Activated T-cell treated with anti-CD3 and anti-CD28 coated beads, Interleukin-2, amount 50 U/mL, for 24 hours (primary cell): Measurements from ENCODE around the gene F2.

Experiments used
- DNase-seq: peaks from one replicate; pipeline ENCODE4 v3.0.0-alpha.2; 2020
- H3K27ac Mint-ChIP-seq: 2 replicates; pipeline ENCODE4 v1.8.0; 2020; ENCODE audit warnings: mild to moderate bottlenecking, mixed read lengths
- H3K27me3 Mint-ChIP-seq: 2 replicates; pipeline ENCODE4 v1.8.0; 2020; ENCODE audit warnings: mixed read lengths
- H3K36me3 Mint-ChIP-seq: 2 replicates; pipeline ENCODE4 v1.8.0; 2020; ENCODE audit warnings: low read depth, mixed read lengths
- H3K4me1 Mint-ChIP-seq: 2 replicates; pipeline ENCODE4 v1.8.0; 2020; ENCODE audit warnings: low read depth, mixed read lengths
- H3K4me3 Mint-ChIP-seq: 2 replicates; pipeline ENCODE4 v1.8.0; 2020; ENCODE audit warnings: mild to moderate bottlenecking, moderate library complexity, mixed read lengths
- H3K9me3 Mint-ChIP-seq: 2 replicates; pipeline ENCODE4 v1.8.0; 2020; ENCODE audit warnings: mixed read lengths

Gene F2

DNA sequence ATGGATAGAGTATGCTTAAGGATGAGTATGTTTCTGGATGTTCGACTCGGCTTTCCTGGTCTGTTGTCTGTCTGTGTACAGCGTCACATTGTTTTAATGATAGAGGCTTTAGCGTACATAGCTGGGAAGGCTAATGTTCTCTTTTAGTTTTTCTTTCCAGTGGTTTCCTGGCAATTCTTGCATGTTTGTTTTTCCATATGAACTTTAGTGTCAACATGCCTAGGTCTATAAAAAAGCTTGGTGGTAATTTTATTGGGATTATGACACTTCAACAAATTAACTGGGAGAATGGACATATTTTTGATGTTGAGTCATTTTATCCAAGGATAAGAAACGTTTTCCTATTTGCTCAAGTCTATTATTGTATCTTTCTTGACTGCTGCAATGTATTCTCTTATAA, 17.6 kb downstream of the F2 start:
- DNase-seq, result no peak
- no peaks in the 10 kb centered on the region for H3K4me1 Mint-ChIP-seq
- no peaks in the 10 kb centered on the region for H3K27me3 Mint-ChIP-seq

DNA sequence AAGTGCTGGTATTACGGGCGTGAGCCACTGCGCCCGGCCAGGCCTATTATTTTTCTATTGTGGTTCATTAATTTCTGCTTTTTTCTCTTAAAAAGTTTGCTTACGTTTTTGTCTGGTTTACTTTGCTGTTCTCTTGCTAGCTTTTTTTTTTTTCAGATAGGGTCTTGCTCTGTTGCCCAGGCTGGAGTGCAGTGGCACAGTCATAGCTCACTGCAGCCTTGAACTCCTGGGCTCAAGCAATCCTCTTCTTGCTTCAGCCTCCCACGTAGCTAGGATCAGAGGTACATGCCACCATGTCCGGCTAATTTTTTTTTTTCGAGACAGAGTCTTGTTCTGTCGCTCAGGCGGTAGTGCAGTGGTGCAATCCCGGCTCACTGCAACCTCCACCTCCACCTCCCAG, 18.7 kb downstream of the F2 start:
- Mint-ChIP-seq H3K9me3 (no peaks in the 10 kb centered on the region), H3K4me3 (no peak overlapping the region)

More for the DNA sequence above, 17.6 kb downstream of the F2 start:
- no peak overlapping the region for H3K27ac Mint-ChIP-seq
- peaks cover 10% of the 10 kb centered on the region for H3K36me3 Mint-ChIP-seq
- no peak overlapping the region for H3K4me3 Mint-ChIP-seq
- H3K9me3 Mint-ChIP-seq, result no peaks in the 10 kb centered on the region

DNA sequence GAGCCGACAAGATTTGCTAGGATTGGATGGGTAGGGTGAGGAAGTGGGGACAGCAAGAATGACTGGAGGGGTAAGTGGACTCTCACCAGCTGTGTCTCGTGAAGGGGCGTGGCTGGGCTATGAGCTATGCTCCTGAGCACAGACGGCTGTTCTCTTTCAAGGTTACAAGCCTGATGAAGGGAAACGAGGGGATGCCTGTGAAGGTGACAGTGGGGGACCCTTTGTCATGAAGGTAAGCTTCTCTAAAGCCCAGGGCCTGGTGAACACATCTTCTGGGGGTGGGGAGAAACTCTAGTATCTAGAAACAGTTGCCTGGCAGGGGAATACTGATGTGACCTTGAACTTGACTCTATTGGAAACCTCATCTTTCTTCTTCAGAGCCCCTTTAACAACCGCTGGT, 19.9 kb downstream of the F2 start:
- Mint-ChIP-seq H3K27me3 (no peaks in the 10 kb centered on the region), H3K27ac (no peak overlapping the region), H3K36me3 (peaks cover 33% of the 10 kb centered on the region), H3K4me3 (no peak overlapping the region), H3K4me1 (no peaks in the 10 kb centered on the region), H3K9me3 (no peaks in the 10 kb centered on the region)
- peak; percentile 12 for DNase-seq

More for the DNA sequence above, 18.7 kb downstream of the F2 start:
- Mint-ChIP-seq H3K27ac (no peak overlapping the region), H3K27me3 (no peaks in the 10 kb centered on the region), H3K36me3 (peaks cover 21% of the 10 kb centered on the region), H3K4me1 (no peaks in the 10 kb centered on the region)
- no peak for DNase-seq

DNA sequence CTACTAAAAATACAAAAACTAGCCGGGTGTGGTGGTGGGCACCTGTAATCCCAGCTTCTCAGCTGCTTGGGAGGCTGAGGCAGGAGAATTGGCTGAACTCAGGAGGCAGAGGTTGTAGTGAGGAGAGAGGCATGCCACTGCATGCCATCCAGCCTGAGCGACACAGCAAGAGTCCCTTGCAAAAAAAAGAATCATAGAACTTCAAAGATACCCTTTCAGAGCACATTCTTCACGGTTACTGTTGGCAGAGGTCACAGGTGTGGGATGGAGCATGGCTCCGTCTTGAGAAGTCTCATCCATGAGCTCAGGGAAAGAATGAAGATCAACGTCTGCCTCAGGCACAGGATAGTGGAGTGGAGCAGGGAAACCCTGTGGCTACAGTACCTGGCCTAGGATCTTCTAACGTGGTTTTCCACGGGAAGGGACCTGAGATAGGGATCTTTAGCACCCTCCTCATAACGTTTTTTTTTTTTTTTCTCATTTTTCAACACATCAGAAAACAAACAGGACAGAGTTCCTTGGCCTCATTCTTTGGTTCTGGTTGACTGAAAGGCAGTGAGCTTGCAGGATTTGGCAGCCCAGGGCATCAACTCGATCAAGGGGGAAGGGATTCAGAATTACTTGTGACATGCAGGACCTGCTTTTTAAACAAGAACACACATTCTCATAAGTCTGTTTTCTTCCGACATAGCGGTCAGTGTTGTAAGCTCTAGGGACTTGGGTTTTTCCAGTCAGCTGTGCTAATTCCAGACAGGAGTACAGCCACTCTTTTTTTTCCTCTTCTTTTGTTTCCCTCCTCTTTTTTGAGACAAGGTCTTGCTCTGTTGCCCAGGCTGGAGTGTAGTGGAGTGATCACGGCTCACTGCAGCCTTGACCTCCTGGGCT, 22.8 kb downstream of the F2 start:
- Mint-ChIP-seq H3K36me3 (peaks cover 62% of the 10 kb centered on the region), H3K9me3 (no peaks in the 10 kb centered on the region), H3K27me3 (no peaks in the 10 kb centered on the region), H3K4me1 (no peaks in the 10 kb centered on the region), H3K27ac (peak overlapping the region; percentile 41), H3K4me3 (no peak overlapping the region)
- DNase-seq, result no peak

DNA sequence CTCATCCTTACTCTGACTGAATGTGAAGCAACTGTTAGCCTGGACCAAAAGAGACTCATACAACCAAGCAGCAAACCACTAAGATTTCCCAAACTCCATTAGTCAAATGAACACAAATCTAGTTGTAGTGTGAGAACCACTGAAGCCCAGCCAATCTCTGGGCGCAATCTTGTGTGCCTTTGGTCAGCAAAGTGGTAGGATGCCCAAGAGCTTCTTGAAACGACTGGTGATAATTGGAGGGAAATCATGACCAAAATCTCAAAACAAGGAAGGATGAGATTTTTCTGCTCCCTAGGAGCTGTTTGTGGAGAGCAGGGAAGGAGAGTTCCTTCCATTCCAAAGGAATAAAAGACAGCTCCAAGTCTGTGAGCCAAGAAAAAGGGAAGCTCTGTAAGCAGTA, 24.0 kb downstream of the F2 start:
- no peak for DNase-seq
- H3K27ac Mint-ChIP-seq, result peak overlapping the region; percentile 24
- peaks cover 73% of the 10 kb centered on the region for H3K36me3 Mint-ChIP-seq
- H3K4me3 Mint-ChIP-seq, result no peak overlapping the region
- no peaks in the 10 kb centered on the region for H3K4me1 Mint-ChIP-seq
- H3K27me3 Mint-ChIP-seq, result no peaks in the 10 kb centered on the region
- no peaks in the 10 kb centered on the region for H3K9me3 Mint-ChIP-seq

DNA sequence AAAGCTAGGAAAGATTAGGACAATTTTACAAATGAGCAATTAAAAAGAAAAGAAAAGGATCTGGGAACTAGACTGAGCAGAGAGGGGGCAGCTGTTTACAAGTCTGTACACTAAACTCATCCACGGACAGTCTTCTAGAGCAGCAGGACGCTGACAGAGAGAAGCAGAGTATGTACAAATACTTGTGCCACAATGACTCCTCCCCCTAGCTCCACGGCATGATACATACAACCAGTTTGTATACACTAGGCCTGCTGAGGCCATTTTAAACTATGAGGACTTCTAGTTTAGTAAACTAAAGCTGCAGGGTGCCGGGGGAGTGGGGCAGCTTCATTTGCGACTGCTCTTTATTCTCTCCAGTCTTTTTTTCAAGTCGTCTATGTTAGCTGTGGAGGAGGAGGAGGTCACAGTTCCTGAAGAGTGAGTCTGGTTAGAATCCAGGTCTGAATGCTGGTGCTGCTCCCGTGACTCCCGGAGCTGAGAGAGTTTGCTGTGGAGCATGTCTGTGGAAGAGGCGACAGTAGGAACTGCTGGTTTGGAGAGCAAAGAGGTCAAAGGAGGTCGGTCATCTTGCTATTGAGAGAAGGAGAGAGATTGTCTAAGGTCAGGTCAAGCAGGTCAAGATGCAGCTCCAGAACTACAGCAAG, 24.8 kb downstream of the F2 start:
- Mint-ChIP-seq H3K4me3 (no peak overlapping the region), H3K27ac (no peak overlapping the region), H3K27me3 (no peaks in the 10 kb centered on the region), H3K9me3 (no peaks in the 10 kb centered on the region), H3K36me3 (peaks cover 78% of the 10 kb centered on the region), H3K4me1 (no peaks in the 10 kb centered on the region)
- DNase-seq, result no peak

DNA sequence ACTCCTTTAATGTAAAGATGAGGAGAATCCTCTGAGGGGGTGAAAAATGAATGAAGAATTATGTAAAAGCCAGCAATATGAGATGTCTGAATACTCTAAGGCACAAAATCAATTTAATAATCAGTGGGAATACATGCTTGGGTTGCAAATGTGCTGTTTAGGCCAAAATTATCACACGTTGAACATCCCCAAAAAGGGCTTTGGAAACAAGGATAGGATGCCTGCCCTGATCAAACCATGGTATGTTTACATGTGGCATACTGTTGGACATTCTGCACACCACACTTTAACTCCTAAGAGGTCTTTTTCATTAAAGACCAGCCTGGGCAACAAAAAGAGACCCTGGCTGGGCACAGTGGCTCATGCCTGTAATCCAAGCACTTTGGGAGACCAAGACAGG, 26.3 kb downstream of the F2 start:
- Mint-ChIP-seq H3K27ac (no peak overlapping the region), H3K27me3 (no peaks in the 10 kb centered on the region), H3K9me3 (no peaks in the 10 kb centered on the region), H3K4me3 (no peak overlapping the region), H3K36me3 (peaks cover 90% of the 10 kb centered on the region), H3K4me1 (no peaks in the 10 kb centered on the region)
- DNase-seq, result no peak

DNA sequence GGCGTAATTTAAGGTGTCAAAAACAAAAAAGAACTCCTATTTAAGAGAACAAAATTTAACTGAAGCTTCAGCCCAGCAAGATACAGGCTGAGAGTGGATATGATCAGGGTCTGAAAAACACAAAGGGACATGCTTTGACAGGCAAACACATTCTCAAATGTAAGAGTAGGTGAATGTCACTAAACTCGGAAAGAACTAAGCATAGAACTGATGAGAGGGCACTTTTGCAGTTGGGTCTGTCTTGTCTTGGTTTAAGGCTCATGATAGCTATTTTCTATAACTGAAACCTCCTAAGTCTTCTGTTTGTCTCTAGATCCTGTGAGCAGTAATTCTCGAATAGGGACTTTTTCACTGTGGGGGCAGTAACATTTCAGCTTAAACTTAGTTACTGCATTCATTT, 27.0 kb downstream of the F2 start:
- Mint-ChIP-seq H3K9me3 (no peaks in the 10 kb centered on the region), H3K27ac (no peak overlapping the region), H3K36me3 (peaks cover 96% of the 10 kb centered on the region), H3K27me3 (no peaks in the 10 kb centered on the region), H3K4me3 (no peak overlapping the region), H3K4me1 (no peaks in the 10 kb centered on the region)
- DNase-seq, result no peak

DNA sequence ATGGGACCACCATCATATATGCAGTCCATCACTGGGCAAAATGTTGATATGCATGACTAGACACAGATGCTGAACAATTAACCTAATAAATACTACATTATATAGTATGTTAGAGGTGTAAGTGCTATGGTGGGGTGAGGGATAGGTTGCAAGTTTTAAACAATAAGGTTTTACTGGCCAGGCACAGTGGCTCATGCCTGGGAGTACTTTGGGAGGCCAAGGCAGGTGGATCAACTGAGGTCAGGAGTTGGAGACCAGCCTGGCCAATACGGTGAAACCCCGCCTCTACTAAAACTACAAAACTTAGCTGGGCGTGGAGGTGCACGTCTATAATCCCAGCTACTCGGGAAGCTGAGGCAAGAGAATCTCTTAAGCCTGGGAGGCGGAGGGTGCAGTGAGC, 28.1 kb downstream of the F2 start:
- no peaks in the 10 kb centered on the region for H3K27me3 Mint-ChIP-seq
- H3K4me1 Mint-ChIP-seq, result no peaks in the 10 kb centered on the region

DNA sequence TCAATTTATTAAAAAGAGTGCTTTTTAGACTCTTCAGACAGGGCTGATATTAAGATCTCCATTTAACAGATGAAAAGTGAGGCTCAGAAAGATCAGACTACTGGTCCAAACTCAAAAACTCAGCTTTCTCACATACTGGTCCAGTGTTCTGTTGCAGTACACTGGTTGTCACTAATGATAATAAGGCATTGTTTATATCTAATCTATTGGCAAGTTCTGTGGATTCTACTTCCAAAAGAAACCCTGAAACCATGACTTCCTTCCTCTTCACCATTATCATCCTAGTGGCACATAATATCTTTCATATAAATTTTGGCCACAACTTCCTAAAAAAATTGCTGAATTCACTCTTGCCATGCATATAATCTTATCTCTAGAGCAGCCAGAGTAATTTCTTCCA, 36.9 kb downstream of the F2 start:
- Mint-ChIP-seq H3K27me3 (no peaks in the 10 kb centered on the region), H3K27ac (peak overlapping the region; percentile 41), H3K36me3 (peaks cover 87% of the 10 kb centered on the region), H3K4me1 (no peaks in the 10 kb centered on the region), H3K4me3 (no peak overlapping the region), H3K9me3 (no peaks in the 10 kb centered on the region)
- no peak for DNase-seq

More for the DNA sequence above, 28.1 kb downstream of the F2 start:
- DNase-seq, result no peak
- peaks cover 94% of the 10 kb centered on the region for H3K36me3 Mint-ChIP-seq
- no peaks in the 10 kb centered on the region for H3K9me3 Mint-ChIP-seq
- H3K27ac Mint-ChIP-seq, result no peak overlapping the region
- H3K4me3 Mint-ChIP-seq, result no peak overlapping the region

DNA sequence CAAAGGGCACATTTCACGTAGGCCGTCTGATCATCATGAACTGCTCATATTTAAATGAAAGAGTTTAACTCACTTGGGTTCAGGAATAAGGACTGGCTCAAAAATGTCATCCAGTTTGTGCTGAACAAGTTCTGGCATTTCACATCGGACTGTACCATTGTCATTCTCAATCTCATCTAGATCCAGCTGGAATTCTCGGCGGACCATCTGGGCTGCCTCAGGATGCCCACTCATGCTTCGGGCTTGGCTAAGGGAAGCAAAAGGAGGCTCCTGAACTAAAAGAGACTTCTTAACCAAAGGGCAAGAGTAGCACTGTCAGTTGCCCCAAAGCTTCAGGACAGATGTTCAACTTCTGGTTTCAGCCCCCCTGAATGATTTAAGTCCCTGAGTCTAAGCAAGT, 40.2 kb downstream of the F2 start:
- Mint-ChIP-seq H3K9me3 (no peaks in the 10 kb centered on the region), H3K4me1 (no peaks in the 10 kb centered on the region), H3K27me3 (no peaks in the 10 kb centered on the region), H3K27ac (no peak overlapping the region), H3K36me3 (peaks cover 91% of the 10 kb centered on the region), H3K4me3 (no peak overlapping the region)
- no peak for DNase-seq

DNA sequence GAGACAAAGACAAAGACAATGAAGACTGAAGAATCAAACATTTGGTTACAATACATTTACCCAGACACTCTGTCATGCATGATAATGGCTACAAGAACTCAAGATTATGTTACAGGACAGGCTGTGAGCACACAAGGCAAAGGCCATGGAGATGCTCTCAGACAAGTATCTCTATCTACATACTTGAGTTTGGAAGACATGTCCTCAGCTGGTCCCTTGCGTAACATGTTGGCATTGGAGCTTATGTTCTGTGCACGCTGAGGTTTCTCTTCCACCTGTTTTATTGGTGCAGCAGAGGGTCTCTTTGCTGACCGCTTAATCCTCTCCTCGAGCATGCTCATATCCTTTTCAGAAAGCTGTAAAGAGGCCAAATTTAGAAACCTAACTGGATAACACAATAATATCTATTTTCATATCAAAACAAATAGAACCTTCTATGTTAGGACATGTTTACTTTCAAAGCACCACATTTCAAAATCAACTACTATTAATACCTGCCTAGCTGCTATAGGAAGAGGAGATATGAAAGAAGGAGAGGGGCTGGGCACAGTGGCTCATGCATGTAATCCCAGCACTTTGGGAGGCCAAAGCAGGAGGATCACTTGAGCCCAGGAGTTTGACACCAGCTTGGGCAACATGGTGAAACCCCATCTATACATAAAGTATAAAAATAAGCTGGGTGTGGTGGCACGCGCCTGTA, 41.6 kb downstream of the F2 start:
- H3K4me3 Mint-ChIP-seq, result no peak overlapping the region
- DNase-seq, result no peak
- no peaks in the 10 kb centered on the region for H3K27me3 Mint-ChIP-seq
- no peaks in the 10 kb centered on the region for H3K9me3 Mint-ChIP-seq
- H3K36me3 Mint-ChIP-seq, result peaks cover 88% of the 10 kb centered on the region
- no peaks in the 10 kb centered on the region for H3K4me1 Mint-ChIP-seq
- no peak overlapping the region for H3K27ac Mint-ChIP-seq

DNA sequence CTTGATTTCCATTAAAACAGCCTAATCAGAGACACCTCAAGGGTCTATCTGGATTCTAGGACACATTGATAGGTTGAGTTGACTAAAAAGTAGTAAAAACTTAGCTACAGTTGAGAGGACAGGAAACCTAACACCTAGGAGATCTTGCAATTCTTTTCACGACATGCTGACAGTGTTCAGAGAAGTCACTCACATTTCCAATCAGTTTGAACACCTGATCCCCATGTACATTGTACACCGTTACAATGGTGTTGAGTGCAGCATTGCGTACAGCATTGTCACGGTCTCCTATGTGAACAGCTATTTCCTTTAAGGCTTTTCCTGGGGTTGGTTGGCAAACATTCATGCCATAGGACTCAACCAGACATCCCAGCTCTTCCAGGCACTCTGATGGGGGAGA, 42.8 kb downstream of the F2 start:
- no peak for DNase-seq
- Mint-ChIP-seq H3K36me3 (peaks cover 89% of the 10 kb centered on the region), H3K27ac (no peak overlapping the region), H3K9me3 (no peaks in the 10 kb centered on the region), H3K27me3 (no peaks in the 10 kb centered on the region), H3K4me3 (no peak overlapping the region), H3K4me1 (no peaks in the 10 kb centered on the region)

DNA sequence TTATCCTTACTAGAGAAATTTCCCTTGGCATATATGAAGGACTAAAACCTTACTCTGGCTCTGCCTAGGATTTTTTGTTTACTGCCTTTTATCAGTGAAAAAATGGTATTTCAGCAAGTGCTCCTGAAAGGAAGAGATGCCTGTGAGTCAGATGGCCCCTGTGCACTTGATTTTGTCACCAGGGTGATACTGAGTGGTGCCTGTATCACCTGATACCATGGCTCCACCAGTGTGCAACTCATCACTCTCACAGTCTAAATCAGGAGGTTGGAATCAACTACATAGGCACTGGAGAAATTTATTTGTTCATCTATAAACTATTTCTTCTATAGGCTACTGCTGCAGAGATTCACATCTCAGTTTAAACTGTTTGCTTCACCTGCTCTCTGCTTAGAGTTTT, 43.2 kb downstream of the F2 start:
- Mint-ChIP-seq H3K4me1 (no peaks in the 10 kb centered on the region), H3K27me3 (no peaks in the 10 kb centered on the region), H3K4me3 (no peak overlapping the region), H3K9me3 (no peaks in the 10 kb centered on the region), H3K27ac (no peak overlapping the region), H3K36me3 (peaks cover 90% of the 10 kb centered on the region)
- no peak for DNase-seq

DNA sequence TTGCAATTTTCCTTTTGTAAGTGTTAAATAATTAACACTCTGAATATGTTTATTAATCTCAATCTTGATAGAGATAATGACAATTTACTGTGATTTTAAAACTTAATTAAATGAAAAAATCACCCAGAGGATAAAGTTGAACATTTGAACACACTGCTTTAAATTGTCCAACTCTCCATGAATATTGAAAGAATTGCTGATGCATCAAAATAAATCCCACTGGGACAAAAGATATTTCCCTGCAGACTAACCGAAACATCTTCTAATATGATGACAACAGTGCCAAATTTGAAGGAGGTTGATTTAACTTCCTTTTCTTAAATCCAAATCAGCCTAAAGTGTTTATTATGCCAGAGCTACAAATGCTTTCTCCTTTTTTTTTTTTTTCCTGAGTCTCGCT, 47.6 kb downstream of the F2 start:
- Mint-ChIP-seq H3K9me3 (no peaks in the 10 kb centered on the region), H3K36me3 (peaks cover 88% of the 10 kb centered on the region), H3K4me3 (no peak overlapping the region), H3K27ac (no peak overlapping the region), H3K27me3 (no peaks in the 10 kb centered on the region), H3K4me1 (no peaks in the 10 kb centered on the region)
- DNase-seq, result no peak
